ENCODE measurements around the gene VANGL2. TPM values are rescaled to one million over a fixed set of nuclear protein-coding genes. Genes with fewer than 3 reads are reported as not detected.

VANGL2 gene
- total and polyA plus RNA-seq, 2 of the 8 experiments (the other 6 are each of a cell fraction or from before 2014, with no cell fraction given), result 62.5 to 118 TPM

DNA sequence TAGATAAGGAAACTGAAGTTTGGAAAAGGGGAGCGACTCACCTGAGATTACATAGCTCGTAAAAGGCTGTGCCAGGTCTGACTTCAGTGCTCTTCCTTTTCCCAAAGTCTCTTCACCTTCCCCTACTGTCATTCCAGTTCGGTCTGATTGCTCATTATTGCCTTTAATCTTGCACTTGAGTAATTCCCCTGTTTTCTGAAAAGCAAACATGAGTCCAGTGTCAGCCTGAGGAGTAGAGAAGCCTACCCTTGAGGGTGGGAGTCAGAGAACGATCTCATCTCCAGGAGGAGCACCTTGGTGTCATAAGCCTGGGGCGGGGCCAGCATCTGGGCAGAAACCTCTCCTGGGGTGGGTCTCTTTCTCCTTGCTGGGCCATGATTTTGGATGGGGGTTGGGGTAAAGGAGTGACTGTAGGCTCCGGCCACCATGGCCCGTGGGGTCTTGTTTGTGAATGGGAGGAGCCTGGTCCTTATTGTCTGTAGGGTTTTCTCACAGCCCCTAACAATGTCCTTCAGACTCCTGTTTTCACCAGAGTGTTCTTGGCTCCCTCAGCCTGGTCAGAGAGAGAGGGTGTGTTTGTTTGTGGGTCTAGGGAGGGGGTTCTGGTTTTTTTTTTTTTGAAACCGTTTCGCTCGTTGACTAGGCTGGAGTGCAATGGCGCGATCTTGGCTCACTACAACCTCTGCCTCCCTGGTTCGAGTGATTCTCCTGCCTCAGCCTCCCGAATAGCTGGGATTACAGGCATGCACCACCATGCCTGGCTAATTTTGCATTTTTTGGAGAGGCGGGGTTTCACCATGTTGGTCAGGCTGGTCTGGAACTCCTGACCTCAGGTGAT, 6.0 kb downstream of the VANGL2 start (continued):
- TF ChIP-seq, protein P1, sequence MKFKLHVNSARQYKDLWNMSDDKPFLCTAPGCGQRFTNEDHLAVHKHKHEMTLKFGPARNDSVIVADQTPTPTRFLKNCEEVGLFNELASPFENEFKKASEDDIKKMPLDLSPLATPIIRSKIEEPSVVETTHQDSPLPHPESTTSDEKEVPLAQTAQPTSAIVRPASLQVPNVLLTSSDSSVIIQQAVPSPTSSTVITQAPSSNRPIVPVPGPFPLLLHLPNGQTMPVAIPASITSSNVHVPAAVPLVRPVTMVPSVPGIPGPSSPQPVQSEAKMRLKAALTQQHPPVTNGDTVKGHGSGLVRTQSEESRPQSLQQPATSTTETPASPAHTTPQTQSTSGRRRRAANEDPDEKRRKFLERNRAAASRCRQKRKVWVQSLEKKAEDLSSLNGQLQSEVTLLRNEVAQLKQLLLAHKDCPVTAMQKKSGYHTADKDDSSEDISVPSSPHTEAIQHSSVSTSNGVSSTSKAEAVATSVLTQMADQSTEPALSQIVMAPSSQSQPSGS (IDR thresholded peaks at IDR 0.05; ENCODE audit: low read length), result no peak
- TF ChIP-seq YY1 (IDR thresholded peaks at IDR 0.05; ENCODE audit: low read depth, low read length) (no peak), TCF12 (IDR thresholded peaks at IDR 0.05; ENCODE audit: low read depth, low read length) (no peak), RBBP5 (IDR thresholded peaks at IDR 0.05; ENCODE audit: borderline replicate concordance, low read depth, low read length) (no peak), MAX (IDR thresholded peaks at IDR 0.05) (no peak)
